ENCODE measurements around the gene SEPTIN8. TPM values are rescaled to one million over a fixed set of nuclear protein-coding genes. Genes with fewer than 3 reads are reported as not detected.

Gene SEPTIN8
- total and polyA plus RNA-seq, 2 of the 8 experiments (the other 6 are each of a cell fraction or from before 2014, with no cell fraction given): 21.2 to 33.0 TPM

GRCh38 chr5:132816083-132816482 lies 39.0 kb upstream of the SEPTIN8 start (continued):
- TF ChIP-seq CTCF (IDR thresholded peaks at IDR 0.05; ENCODE audit: control extremely low read depth in 1 of 3, insufficient read depth in 1 of 3, low read depth in 1 of 3, low read length in 3 of 3) (no peak), POLR2AphosphoS5 (IDR thresholded peaks at IDR 0.05; ENCODE audit: low read depth, low read length) (no peak), RNF2 (IDR thresholded peaks at IDR 0.05; ENCODE audit: borderline replicate concordance, low read depth, low read length, missing control alignments, poor library complexity, severe bottlenecking) (no peak), CHD2 (IDR thresholded peaks at IDR 0.05; ENCODE audit: low read length) (no peak), BACH1 (IDR thresholded peaks at IDR 0.05; ENCODE audit: low read length) (no peak), RAD21 (IDR thresholded peaks at IDR 0.05 in 1 of 2, conservative IDR thresholded peaks at IDR 0.05 in 1 of 2; ENCODE audit: low read depth in 2 of 2, low read length in 2 of 2) (no peak)

Measured in H1 (cell line).